ENCODE data around the gene SMAD3. TPM values are rescaled to one million over a fixed set of nuclear protein-coding genes. Genes with fewer than 3 reads are reported as not detected.
"Not testable (repeated sequence)": the region's sequence is repeated elsewhere in the genome, so short reads cannot be mapped to it uniquely, and the experiment has no call there.

Gene SMAD3
- total RNA-seq, 1 donor from 2014 or later: 17.1 TPM

DNA sequence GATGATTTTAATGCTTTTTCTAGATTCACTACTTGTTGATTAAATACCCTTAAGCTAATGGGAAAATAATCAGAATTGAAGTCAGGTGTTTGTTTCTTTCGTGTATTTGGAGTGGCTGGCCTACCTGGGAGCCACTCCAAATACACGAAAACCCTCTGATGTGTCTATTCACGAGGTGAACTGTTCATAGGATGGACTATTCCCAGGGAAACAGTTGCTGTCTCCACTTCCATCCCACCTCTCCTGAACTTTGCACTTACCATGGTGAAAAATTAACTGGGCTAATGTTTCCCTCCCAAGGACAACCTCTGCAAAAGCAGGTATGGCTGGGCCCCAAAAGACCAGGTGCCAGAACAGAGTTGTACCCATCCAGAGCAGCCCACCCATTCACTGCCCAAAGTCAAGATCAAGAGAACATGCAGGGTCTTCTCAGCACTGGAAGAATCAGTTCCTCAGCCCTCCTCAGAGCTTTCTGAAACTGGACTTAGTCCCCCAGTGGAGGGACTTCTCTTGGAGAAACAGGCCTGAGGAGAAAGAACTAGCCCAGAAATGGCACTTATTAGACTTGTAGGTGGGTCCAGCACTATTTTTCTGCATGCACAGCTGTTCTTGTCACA is 2.9 kb upstream of the SMAD3 start:
- DNase-seq (ENCODE audit: low spot score) (peak; percentile 73), ATAC-seq (peak; percentile 31)

DNA sequence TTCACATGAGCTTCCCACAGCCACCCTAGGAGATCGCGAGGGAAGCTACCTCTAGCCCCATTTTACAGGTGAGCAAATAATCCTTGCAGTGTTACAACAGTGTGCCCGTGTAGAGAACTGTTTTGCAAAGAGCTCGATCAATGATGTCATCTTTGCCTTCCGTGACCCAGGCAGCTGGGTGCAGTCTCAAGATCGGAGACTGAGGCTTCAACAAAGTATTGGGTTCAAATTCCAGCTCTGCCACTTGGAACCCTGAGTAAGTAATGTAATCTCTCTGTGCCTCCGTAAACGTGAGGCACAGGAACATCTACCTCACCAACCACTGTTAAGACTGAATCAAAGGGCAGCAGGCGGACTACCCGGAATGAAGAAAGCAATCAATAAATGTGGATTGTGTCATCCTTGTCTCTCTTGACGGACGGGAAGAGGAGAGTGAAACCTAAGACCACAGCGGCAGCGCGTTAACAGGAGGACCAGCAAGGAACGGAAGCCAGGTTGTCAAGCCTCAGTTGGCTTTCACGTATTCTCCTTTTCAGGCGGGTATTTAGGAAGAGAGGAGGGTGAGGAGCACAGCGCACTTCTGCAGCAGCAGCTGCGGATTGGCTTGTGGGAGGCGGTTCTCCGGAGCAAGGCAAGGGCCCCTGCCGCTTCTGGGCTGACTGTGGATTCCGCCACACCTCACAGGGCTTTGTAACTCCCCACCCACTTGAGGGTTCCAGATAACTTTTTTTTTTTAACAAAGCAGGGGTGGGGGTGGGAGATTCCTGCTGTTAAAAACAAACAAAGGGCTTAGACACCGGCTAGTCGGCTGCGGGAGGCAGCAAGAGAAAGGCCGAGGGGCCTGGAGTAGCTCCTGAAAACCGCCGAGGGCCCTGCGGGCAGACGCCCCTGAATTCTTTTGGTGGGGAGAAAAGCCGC is 1.5 kb upstream of the SMAD3 start:
- ATAC-seq (peak; percentile 32), DNase-seq (ENCODE audit: low spot score) (peak; percentile 80)

DNA sequence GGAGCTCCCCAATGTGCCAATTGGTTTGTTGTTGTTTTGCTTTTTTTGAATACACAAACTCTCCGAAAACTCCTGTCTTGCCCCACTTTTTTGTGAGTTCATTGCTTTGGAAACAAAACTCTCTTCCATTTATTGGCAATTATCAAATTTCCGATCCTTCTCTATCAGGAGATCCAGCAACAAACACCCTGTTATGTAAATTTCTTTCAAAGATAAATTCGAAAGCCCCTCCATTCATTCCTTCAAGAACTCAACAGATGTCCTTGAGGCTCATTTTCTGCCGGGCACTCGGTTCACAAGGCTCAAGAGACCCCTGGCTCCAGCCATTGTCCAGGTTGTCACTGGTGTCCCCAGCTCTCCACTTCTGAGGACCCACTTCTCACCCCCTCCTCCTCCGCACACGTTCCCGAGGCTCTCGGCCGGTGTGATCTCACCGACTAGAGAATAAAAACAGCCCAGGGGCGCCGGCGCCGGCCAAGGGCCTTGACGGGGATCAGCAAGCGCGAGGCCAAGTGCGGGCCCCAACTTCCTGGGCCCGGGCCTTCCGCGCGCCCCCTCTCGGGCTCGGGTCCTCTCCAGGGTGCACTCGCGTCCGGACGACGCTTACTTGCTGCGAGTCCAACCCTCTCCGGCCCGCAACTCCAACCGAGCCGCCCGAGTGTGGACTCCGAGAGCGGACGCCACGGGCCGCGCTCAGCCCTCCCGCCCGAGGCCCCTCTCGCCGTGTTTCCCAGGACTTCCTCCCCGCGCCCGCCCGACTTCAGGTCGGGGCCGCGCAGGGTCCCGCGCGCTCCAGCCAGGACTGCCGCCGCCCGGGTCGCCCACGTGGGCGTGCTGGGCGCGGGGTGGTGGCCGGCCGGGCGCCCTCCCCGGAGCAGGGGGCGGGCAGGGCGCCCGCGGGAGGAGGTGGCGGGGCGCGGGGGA is 533 bp upstream of the SMAD3 start:
- DNase-seq (ENCODE audit: low spot score) (no peak), ATAC-seq (peak; percentile 70)

DNA sequence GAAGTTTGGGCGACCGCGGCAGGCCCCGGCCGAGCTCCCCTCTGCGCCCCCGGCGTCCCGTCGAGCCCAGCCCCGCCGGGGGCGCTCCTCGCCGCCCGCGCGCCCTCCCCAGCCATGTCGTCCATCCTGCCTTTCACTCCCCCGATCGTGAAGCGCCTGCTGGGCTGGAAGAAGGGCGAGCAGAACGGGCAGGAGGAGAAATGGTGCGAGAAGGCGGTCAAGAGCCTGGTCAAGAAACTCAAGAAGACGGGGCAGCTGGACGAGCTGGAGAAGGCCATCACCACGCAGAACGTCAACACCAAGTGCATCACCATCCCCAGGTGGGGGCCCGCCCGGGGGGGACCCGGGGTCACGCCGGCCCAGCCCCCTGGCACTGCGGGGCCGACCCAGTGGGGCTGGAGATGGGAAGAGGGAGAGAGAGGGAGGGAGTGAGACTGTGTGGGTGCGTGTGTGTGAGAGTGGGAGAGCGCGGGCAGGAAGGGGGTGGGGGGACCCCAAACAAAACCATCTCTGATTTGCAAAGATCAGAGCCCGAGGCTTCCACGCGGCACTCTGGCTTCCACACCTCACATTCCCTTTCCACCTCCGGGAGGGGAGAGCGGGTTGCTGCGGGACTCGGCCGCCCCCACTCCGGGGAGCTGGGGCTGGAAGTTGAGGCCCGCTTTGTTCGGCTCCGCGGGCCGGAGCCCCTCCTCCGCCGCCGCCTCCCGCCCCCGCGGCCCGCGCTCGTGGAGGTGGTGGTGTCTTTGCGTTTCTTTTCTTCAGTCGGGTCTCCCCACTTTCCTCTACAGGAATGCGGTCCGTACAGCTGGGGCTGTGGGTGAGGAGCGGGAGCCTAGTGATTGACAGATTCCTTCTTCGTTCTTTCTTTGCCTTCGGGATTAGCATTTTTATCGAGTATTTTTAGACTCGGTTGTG is 898 bp downstream of the SMAD3 start:
- no peak for ATAC-seq
- no peak for DNase-seq (ENCODE audit: low spot score)

DNA sequence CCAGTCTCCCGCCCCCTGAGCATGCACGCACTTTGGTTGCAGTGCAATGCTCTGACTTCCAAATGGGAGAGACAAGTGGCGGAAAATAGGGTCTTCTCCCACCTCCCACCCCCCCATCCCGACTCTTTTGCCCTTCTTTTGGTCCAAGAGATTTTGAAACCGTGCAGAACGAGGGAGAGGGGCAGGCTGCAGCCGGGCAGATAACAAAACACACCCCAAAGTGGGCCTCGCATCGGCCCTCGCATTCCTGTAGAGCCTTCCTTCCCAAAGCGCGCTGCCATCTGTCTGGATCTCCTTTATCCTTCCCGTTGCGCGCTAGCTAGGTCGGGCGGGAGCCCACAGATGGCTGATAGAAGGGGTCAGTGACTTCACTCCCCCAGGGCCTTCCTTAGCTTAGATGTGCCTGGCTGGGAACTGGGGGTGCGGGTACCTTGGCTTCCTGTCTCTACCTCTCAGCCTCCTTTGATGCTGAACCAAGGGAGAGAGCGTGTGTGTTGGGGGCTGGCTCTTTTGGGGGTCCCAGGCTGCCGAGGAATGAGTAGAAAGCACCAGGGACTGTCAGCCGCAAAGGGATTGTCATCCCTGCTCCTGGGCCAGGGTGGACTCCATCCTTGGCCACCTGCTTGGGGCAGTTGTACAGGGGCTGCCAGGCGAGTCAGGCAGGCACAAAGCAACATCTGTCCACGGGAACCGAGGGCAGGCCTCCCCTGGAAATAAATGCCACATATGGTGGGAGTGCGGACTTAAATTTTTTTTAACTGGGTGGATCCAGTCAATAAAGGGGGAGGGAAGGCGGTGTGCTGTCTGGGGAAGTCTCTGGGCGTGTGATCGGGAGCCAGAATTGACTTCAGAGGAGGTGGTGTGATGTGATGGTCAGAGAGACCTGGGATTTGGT is 1.8 kb downstream of the SMAD3 start:
- no peak for ATAC-seq
- DNase-seq (ENCODE audit: low spot score): no peak

DNA sequence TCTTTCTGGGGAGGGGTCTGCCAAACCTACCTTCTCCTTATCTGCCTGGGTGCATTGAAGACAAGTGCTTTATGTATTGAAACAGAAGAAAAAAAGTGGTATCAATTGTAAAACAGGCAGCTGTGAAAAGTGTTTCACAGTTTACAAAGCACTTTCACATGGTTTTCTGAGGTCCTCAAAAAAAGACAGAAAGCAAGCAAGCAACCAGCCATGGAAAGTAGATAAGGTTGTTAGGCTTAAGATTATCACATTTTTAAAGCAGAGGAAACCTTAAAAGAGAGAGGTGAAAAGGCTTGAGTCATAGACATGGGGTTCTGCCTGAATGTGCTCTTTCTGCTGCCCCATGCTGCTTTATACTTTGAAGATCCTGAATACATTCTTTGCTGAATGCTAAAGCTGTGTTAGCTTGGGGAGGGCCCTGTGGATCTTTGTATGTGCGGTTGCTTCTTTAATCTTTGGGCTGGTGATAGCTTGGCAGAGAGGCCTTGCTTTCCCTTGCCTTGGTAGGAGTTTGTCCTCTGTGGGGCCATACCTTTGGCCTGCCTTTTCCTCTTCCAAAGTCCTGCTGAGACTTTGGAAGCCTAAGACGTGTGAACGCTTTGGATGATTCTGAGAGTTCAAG is 2.6 kb downstream of the SMAD3 start:
- DNase-seq (ENCODE audit: low spot score): no peak
- ATAC-seq: no peak

DNA sequence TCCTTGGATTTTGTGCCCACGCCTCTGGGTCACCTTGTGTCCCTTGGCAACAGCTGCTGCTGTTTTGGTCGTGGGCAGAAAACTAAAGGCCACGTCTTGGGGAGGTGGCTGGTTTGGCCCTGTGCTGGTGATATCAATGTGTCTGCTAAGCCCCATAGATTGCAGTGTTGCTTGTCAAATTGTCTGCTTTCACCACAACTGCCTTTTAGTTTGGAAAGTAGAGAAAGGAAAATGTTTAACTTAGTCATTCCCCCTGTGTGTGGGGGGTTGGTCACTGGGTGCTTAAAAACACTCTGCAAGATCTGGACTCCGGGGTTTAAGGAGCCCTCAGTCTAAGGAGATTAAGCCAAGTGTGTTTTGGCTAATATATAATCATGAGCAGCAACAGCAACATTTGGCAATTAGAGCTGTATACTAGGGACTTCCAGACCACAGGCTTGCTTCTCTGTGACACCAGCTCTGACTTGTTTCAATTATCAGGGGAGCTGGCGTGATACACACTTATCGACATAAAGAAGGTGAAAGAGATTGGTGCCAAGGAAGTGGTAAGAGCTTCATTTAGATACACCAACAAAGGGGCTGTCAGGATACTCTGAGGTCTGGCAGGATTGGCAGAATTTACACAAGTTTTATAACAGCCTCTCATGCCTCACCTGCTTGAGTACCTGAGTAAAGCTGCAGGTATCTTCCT is 3.5 kb downstream of the SMAD3 start:
- DNase-seq (ENCODE audit: low spot score): no peak
- no peak for ATAC-seq

DNA sequence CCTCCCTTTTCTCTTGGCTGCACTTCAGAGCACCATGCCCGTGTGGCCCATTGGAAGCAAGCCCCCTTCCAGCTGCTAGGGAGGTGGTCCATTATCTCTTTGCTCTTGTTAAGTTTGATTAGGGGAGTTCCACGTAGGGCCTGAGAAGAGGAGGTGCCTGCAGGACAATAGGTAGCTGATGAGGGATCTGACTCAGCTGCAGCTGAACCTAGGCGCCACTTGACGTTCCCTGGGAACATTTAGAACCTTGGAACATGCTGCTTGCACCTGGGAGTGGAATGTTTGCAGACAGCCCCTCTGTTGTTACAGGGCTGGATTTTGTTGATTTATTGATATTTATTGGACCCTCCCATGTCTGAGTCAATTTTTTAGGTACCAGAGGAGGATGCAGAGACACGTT is 4.7 kb downstream of the SMAD3 start:
- no peak for DNase-seq (ENCODE audit: low spot score)
- no peak for ATAC-seq

DNA sequence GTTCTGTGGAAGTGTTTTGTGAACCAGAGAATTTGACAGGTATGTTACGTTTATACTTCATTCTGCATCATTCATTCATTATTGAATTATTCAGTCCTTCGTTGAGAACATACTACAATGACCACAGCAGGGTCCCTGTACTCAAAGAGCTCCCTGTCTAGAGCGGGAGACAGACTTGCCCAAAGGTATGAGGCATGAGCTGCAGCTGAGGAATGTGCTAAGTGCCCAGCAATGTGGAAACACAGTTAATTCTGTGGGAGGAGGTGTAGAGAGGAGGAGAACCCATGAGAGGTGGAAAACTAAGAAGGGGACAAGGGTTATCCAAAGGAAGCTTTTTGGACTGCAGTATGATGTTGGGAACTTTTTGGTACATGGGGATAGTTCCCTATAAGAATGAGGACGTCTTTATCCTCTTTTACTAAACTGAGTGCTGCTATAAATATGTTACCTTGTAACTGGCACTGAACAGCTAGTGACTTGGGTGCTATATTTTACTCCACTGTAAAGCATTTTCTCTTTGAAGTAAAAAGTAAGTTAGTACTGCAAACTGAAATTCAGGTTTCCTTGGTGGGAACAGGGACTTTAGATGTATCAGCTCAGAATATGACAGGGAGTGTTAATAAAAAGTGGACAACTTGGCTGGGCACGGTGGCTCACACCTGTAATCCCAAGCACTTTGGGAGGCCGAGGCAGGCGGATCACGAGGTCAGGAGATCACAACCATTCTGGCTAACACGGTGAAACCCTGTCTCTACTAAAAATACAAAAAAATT is 5.7 kb downstream of the SMAD3 start:
- no peak for DNase-seq (ENCODE audit: low spot score)
- ATAC-seq: no peak

DNA sequence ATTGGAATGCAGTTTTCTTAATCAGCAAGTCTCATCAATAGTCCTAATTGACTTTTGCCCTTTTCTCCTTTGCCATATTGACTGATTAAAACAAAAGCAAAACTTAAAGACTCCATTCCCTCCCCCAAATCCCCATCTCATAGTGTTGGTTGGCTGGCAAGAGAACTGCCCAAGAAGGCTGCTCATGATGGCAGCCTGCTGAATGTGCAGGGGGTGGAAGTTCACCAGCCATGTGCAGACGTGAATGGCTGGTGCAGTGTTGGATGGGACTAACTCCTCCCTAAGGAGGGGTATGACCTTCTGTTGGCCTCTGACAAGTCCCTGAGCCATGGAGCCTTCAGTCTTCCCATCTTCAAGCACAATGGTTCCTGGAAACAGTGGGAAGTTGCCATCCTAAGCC is 7.0 kb downstream of the SMAD3 start:
- ATAC-seq (no peak), DNase-seq (ENCODE audit: low spot score) (no peak)

DNA sequence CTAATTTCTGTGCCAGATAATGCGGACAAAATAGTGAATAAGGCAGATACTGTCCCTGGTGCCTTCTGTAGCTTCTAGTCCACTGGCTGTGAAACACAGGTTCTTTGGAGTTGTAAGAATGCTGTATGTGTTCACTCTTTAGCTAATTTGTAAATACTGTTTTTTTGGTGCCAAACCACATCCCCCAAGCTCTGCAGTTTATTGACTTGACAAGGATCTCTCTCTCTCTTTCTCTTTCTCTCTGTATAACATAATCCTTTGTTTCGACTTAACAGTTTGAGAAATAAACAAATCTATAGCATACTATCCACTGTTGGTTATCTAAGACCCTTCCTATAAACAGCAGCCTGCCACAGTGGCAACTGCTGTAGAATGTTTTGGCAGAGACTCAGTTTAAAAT is 7.6 kb downstream of the SMAD3 start:
- no peak for ATAC-seq
- DNase-seq (ENCODE audit: low spot score): no peak

DNA sequence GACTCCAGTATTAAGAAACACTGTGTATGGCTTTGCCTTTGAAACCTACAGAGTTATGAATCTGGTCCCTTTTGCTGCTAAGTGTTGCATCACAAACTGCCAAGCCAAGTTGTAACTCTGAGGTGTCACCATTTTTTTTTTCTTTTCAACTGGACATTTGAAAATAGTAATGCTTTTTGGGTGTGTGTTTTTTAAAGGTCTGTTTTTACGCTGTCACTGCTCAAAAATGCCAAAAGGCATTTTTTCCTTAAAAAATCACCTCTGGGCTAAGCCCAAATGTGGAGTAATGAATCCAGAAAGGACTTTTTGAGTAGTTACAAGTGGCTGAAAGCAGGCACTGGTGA is 9.5 kb downstream of the SMAD3 start:
- no peak for ATAC-seq

DNA sequence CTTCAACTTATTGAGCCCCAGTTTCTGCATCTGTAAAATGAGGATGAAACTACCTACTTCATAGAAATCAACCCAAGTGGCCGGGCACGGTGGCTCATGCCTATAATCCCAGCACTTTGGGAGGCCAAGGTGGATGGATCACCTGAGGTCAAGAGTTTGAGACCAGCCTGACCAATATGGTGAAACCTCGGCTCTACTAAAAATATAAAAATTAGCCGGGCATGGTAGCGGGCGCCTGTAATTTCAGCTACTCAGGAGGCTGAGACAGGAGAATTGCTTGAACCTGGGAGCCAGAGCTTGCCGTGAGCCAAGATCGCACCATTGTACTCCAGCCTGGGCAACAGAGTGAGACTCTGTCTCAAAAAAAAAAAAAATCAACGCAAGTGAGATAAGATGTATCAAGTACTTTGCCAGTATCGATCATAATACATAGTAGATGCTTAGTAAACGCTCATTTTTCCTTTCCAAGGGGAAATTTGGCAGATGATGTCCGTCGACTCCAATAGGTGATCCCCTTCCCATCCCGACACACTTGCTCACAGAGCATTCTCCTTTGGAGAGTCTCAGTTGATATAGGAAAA is 10.2 kb downstream of the SMAD3 start:
- ATAC-seq; DNase-seq (ENCODE audit: low spot score): not testable (repeated sequence)

More for the DNA sequence above, 9.5 kb downstream of the SMAD3 start:
- DNase-seq (ENCODE audit: low spot score): no peak

DNA sequence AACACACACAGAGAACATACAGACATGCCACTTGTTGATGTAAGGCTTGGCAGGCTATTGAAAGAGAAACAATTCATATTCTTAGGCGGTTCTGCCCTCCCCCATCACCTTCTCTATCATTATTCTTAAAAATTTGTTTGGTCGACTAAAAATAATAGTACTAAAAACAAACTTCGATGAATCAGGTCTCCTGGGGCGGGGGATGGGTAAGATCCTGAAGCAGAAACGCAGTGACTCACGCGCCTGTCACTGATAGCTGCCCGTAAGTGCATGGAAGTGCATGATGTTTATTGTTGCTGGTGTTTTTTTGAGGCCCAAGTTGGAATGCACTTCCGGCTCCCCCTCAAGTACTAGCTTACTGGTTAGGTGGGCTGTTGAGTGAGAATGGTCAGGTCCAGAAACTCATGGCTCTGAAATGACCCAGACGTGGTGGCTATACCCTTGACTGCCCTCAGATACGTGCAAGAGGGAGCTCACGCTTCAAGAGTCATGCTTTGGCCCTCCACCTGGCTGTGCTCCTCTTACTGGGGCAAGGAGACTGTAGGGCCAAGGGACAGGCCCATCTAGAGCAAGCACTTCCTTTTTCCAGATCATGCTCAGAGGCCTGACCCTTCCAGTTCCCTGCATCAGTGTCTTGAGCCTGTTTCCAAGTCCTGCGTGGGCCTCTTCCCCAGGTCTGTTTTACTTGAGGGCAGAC is 10.9 kb downstream of the SMAD3 start:
- DNase-seq (ENCODE audit: low spot score): no peak
- ATAC-seq: no peak

DNA sequence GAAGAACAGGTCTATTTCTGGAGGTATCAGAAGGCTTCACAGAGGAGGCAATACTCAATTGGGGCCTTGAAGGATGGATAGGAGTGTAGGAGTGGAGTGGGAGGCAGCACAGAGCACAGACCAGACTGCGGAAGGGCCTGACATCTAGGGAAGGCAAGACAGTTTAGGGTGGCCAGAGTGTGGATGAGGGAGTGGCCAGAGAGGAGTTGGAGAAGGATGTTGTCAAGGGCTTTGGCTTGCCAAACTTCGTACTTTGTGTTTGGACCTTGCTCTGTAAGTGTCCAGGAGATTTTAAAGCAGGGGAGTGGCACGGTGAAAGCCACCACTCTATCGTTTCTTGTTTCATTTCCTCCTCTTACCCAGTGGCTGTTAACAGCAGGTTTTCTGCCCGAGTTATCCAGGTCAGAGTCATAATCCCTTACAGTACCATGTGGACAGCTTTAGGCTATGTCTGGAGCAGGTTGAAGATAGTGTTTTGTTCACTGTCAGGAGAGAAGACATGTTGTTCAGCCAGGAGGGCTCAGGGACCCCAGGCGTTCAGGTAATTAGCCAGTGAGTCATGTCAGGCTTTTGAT is 12.3 kb downstream of the SMAD3 start:
- DNase-seq (ENCODE audit: low spot score) (no peak), ATAC-seq (no peak)

DNA sequence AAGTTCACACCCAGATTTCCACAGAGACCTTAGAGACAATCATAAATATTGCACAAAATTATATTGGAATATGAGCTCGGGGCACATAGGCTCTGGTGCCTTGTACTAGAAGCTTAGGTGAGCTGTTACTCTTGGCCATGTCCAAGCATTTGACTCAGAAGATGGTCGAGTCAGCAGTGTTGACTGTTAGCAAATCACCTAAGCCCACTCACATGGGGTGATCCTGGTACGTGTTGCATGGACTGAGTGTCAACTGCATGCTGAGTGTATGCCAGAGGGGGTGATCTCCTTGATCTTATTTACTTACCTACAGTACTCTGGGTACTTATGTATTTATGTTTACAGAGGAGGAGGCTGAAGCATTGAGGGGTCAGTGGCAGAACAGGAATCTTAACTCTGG is 14.0 kb downstream of the SMAD3 start:
- DNase-seq (ENCODE audit: low spot score) (no peak), ATAC-seq (no peak)
